ENCODE measurements around the gene TECPR2. TPM values are rescaled to one million over a fixed set of nuclear protein-coding genes. Genes with fewer than 3 reads are reported as not detected.

TECPR2 gene
- total and polyA plus RNA-seq, 4 donors: 3.5 to 32.5 (median 18.9) TPM

- intact Hi-C loops (cut with DNase I): no loop called here
- DNase-seq: peak; percentile 12 to 21
- Histone ChIP-seq H3K4me1 (ENCODE audit: control insufficient read depth in 1 of 2, insufficient read depth in 2 of 2, low read length in 2 of 2) (no peaks in the 10 kb centered on the region), H3K9me3 (ENCODE audit: control insufficient read depth, low read length) (no peaks in the 10 kb centered on the region), H3K4me3 (ENCODE audit: low read length in 2 of 2) (no peak overlapping the region), H3K27ac (ENCODE audit: low read depth in 1 of 2, low read length in 2 of 2) (no peak overlapping the region), H3K27me3 (ENCODE audit: control insufficient read depth in 1 of 2, insufficient read depth in 2 of 2, low read length in 1 of 2) (no peaks in the 10 kb centered on the region), H3K36me3 (ENCODE audit: control insufficient read depth in 1 of 2, insufficient read depth in 2 of 2, low read length in 1 of 2) (no peaks in the 10 kb centered on the region)
- ATAC-seq (ENCODE audit: low FRiP score): no peak
- 91 to 92% methylated on average over 8 of the region's 8 CpGs for WGBS, 2 donors
Observed at GRCh38 chr14:102471921-102472790, 109.4 kb downstream of the TECPR2 start.

- WGBS, 2 donors: 83 to 85% methylated on average over 9 of the region's 9 CpGs
- Histone ChIP-seq H3K27ac (ENCODE audit: low read depth in 1 of 2, low read length in 2 of 2) (no peak overlapping the region), H3K4me3 (ENCODE audit: low read length in 2 of 2) (no peak overlapping the region), H3K36me3 (ENCODE audit: control insufficient read depth in 1 of 2, insufficient read depth in 2 of 2, low read length in 1 of 2) (no peaks in the 10 kb centered on the region), H3K4me1 (ENCODE audit: control insufficient read depth in 1 of 2, insufficient read depth in 2 of 2, low read length in 2 of 2) (no peaks in the 10 kb centered on the region), H3K27me3 (ENCODE audit: control insufficient read depth in 1 of 2, insufficient read depth in 2 of 2, low read length in 1 of 2) (no peaks in the 10 kb centered on the region), H3K9me3 (ENCODE audit: control insufficient read depth, low read length) (no peaks in the 10 kb centered on the region)
- intact Hi-C loops (cut with DNase I): no loop called here
- DNase-seq (peak; percentile 33 to 41), ATAC-seq (ENCODE audit: low FRiP score) (no peak)
Observed at GRCh38 chr14:102472791-102473150, 110.0 kb downstream of the TECPR2 start.

- Histone ChIP-seq H3K4me3 (ENCODE audit: low read length in 2 of 2) (no peak overlapping the region), H3K4me1 (ENCODE audit: control insufficient read depth in 1 of 2, insufficient read depth in 2 of 2, low read length in 2 of 2) (no peaks in the 10 kb centered on the region), H3K9me3 (ENCODE audit: control insufficient read depth, low read length) (no peaks in the 10 kb centered on the region), H3K36me3 (ENCODE audit: control insufficient read depth in 1 of 2, insufficient read depth in 2 of 2, low read length in 1 of 2) (no peaks in the 10 kb centered on the region), H3K27me3 (ENCODE audit: control insufficient read depth in 1 of 2, insufficient read depth in 2 of 2, low read length in 1 of 2) (no peaks in the 10 kb centered on the region), H3K27ac (ENCODE audit: low read depth in 1 of 2, low read length in 2 of 2) (no peak overlapping the region)
- DNase-seq (no peak), ATAC-seq (ENCODE audit: low FRiP score) (no peak)
- intact Hi-C loops (cut with DNase I): no loop called here
- 95 to 97% methylated on average over 2 of the region's 2 CpGs for WGBS, 2 donors
Observed at GRCh38 chr14:102473559-102473958, 110.8 kb downstream of the TECPR2 start.

GRCh38 chr14:102474934-102475333, 112.2 kb downstream of the TECPR2 start:
- WGBS, 2 donors: 39 to 63% methylated on average over 5 of the region's 5 CpGs
- peak; percentile 67 to 71 for DNase-seq
- no peak for ATAC-seq (ENCODE audit: low FRiP score)
- intact Hi-C loops (cut with DNase I): no loop called here
- Histone ChIP-seq H3K27me3 (ENCODE audit: control insufficient read depth in 1 of 2, insufficient read depth in 2 of 2, low read length in 1 of 2) (no peaks in the 10 kb centered on the region), H3K4me3 (ENCODE audit: low read length in 2 of 2) (no peak overlapping the region), H3K9me3 (ENCODE audit: control insufficient read depth, low read length) (no peaks in the 10 kb centered on the region), H3K27ac (ENCODE audit: low read depth in 1 of 2, low read length in 2 of 2) (no peak overlapping the region), H3K36me3 (ENCODE audit: control insufficient read depth in 1 of 2, insufficient read depth in 2 of 2, low read length in 1 of 2) (no peaks in the 10 kb centered on the region), H3K4me1 (ENCODE audit: control insufficient read depth in 1 of 2, insufficient read depth in 2 of 2, low read length in 2 of 2) (no peaks in the 10 kb centered on the region)

- WGBS, 2 donors: 93 to 97% methylated on average over 2 of the region's 2 CpGs
- H3K36me3 ChIP-seq (ENCODE audit: control insufficient read depth in 1 of 2, insufficient read depth in 2 of 2, low read length in 1 of 2): no peaks in the 10 kb centered on the region
- ATAC-seq (ENCODE audit: low FRiP score): no peak
Observed at GRCh38 chr14:102479107-102479506, 116.4 kb downstream of the TECPR2 start.

GRCh38 chr14:102479777-102480176, 117.0 kb downstream of the TECPR2 start:
- H3K36me3 ChIP-seq (ENCODE audit: control insufficient read depth in 1 of 2, insufficient read depth in 2 of 2, low read length in 1 of 2): no peaks in the 10 kb centered on the region
- intact Hi-C loops (cut with DNase I): no loop called here
- H3K9me3 ChIP-seq (ENCODE audit: control insufficient read depth, low read length): no peaks in the 10 kb centered on the region
- no peaks in the 10 kb centered on the region for H3K27me3 ChIP-seq (ENCODE audit: control insufficient read depth in 1 of 2, insufficient read depth in 2 of 2, low read length in 1 of 2)
- ATAC-seq (ENCODE audit: low FRiP score) (no peak), DNase-seq (peak; percentile 53 to 75)
- H3K4me3 ChIP-seq (ENCODE audit: low read length in 2 of 2): no peak overlapping the region
- 37 to 43% methylated on average over 7 of the region's 7 CpGs for WGBS, 2 donors
- H3K27ac ChIP-seq (ENCODE audit: low read depth in 1 of 2, low read length in 2 of 2): no peak overlapping the region
- no peaks in the 10 kb centered on the region for H3K4me1 ChIP-seq (ENCODE audit: control insufficient read depth in 1 of 2, insufficient read depth in 2 of 2, low read length in 2 of 2)

More at GRCh38 chr14:102479107-102479506, 116.4 kb downstream of the TECPR2 start:
- Histone ChIP-seq H3K9me3 (ENCODE audit: control insufficient read depth, low read length) (no peaks in the 10 kb centered on the region), H3K27me3 (ENCODE audit: control insufficient read depth in 1 of 2, insufficient read depth in 2 of 2, low read length in 1 of 2) (no peaks in the 10 kb centered on the region), H3K4me1 (ENCODE audit: control insufficient read depth in 1 of 2, insufficient read depth in 2 of 2, low read length in 2 of 2) (no peaks in the 10 kb centered on the region), H3K4me3 (ENCODE audit: low read length in 2 of 2) (no peak overlapping the region), H3K27ac (ENCODE audit: low read depth in 1 of 2, low read length in 2 of 2) (no peak overlapping the region)
- intact Hi-C loops (cut with DNase I): no loop called here
- DNase-seq: peak in 1 of 2 donors; percentile 17

GRCh38 chr14:102481371-102481770, 118.6 kb downstream of the TECPR2 start:
- no peak for ATAC-seq (ENCODE audit: low FRiP score)
- intact Hi-C loops (cut with DNase I): no loop called here
- H3K27ac ChIP-seq (ENCODE audit: low read depth in 1 of 2, low read length in 2 of 2): no peak overlapping the region
- no peak overlapping the region for H3K4me3 ChIP-seq (ENCODE audit: low read length in 2 of 2)
- H3K27me3 ChIP-seq (ENCODE audit: control insufficient read depth in 1 of 2, insufficient read depth in 2 of 2, low read length in 1 of 2): no peaks in the 10 kb centered on the region
- 94 to 96% methylated on average over 4 of the region's 4 CpGs for WGBS, 2 donors
- H3K4me1 ChIP-seq (ENCODE audit: control insufficient read depth in 1 of 2, insufficient read depth in 2 of 2, low read length in 2 of 2): no peaks in the 10 kb centered on the region
- peak in 1 of 2 donors; percentile 14 for DNase-seq
- no peaks in the 10 kb centered on the region for H3K9me3 ChIP-seq (ENCODE audit: control insufficient read depth, low read length)
- no peaks in the 10 kb centered on the region for H3K36me3 ChIP-seq (ENCODE audit: control insufficient read depth in 1 of 2, insufficient read depth in 2 of 2, low read length in 1 of 2)

- ATAC-seq (ENCODE audit: low FRiP score) (no peak), DNase-seq (peak; percentile 24 to 54)
- H3K27me3 ChIP-seq (ENCODE audit: control insufficient read depth in 1 of 2, insufficient read depth in 2 of 2, low read length in 1 of 2): no peaks in the 10 kb centered on the region
- intact Hi-C loops (cut with DNase I): no loop called here
- no peak overlapping the region for H3K27ac ChIP-seq (ENCODE audit: low read depth in 1 of 2, low read length in 2 of 2)
- WGBS, 2 donors: 94 to 95% methylated on average over 8 of the region's 8 CpGs
- no peaks in the 10 kb centered on the region for H3K4me1 ChIP-seq (ENCODE audit: control insufficient read depth in 1 of 2, insufficient read depth in 2 of 2, low read length in 2 of 2)
- no peaks in the 10 kb centered on the region for H3K36me3 ChIP-seq (ENCODE audit: control insufficient read depth in 1 of 2, insufficient read depth in 2 of 2, low read length in 1 of 2)
- no peaks in the 10 kb centered on the region for H3K9me3 ChIP-seq (ENCODE audit: control insufficient read depth, low read length)
- H3K4me3 ChIP-seq (ENCODE audit: low read length in 2 of 2): no peak overlapping the region
Observed at GRCh38 chr14:102481791-102482238, 119.1 kb downstream of the TECPR2 start.

GRCh38 chr14:102484316-102484715, 121.6 kb downstream of the TECPR2 start:
- no peak overlapping the region for H3K4me3 ChIP-seq (ENCODE audit: low read length in 2 of 2)
- WGBS, 2 donors: 76 to 81% methylated on average over 5 of the region's 5 CpGs
- no peak for ATAC-seq (ENCODE audit: low FRiP score)
- intact Hi-C loops (cut with DNase I): no loop called here
- peak; percentile 30 to 35 for DNase-seq
- H3K4me1 ChIP-seq (ENCODE audit: control insufficient read depth in 1 of 2, insufficient read depth in 2 of 2, low read length in 2 of 2): no peaks in the 10 kb centered on the region
- H3K36me3 ChIP-seq (ENCODE audit: control insufficient read depth in 1 of 2, insufficient read depth in 2 of 2, low read length in 1 of 2): no peaks in the 10 kb centered on the region
- H3K27me3 ChIP-seq (ENCODE audit: control insufficient read depth in 1 of 2, insufficient read depth in 2 of 2, low read length in 1 of 2): no peaks in the 10 kb centered on the region
- no peaks in the 10 kb centered on the region for H3K9me3 ChIP-seq (ENCODE audit: control insufficient read depth, low read length)
- no peak overlapping the region for H3K27ac ChIP-seq (ENCODE audit: low read depth in 1 of 2, low read length in 2 of 2)
